GM19238 (cell line): ENCODE data around the gene JAG2.

ENCODE experiments used
- DNase-seq: peaks from one replicate; pipeline ENCODE4 v3.0.0; 2011; ENCODE audit warnings: low spot score; ENCODE audit not compliant: insufficient read length

JAG2 gene

DNA sequence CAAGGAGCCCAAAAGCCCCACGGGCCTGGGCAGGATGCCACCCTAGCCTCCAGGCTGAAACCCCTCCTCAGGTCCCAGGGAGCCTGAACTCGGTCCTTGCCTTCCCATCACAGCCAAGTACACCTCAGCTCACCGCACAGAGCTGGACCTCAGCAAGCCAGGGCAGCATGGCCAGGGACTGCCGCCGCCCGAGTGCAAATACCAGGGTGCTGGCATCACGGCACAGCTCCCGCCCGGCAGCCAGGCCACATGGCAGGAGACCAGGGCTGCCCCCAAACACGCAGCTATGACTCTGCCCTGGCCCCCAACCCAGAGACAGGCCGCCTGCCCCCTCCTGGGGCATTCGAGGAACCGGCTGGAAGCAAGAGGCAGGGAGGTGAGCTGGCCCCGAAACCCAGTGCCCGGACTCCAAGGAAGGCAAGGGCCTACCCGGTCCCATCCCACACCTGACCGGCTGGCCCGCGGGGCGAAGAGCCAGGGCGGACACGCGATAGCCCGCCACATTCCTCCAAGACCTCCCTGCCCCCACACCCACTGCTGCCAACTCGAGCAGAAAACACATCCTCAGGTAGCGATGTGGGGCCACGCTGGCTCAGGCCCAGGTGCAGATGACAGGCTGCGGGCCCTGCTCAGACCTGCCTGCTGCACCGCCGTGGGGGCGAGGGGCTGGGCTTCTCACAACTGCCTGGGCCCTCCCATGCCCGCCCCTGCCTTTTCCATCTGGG, 2.7 kb downstream of the JAG2 start:
- DNase-seq: no peak

GRCh38 chr14:105165134-105165704, 3.4 kb downstream of the JAG2 start:
- DNase-seq: no peak

GRCh38 chr14:105163040-105163742, 5.4 kb downstream of the JAG2 start:
- DNase-seq: no peak

- DNase-seq: no peak
Observed at GRCh38 chr14:105162669-105162979, 6.0 kb downstream of the JAG2 start.

- no peak for DNase-seq
Observed at GRCh38 chr14:105161964-105162668, 6.5 kb downstream of the JAG2 start.

DNA sequence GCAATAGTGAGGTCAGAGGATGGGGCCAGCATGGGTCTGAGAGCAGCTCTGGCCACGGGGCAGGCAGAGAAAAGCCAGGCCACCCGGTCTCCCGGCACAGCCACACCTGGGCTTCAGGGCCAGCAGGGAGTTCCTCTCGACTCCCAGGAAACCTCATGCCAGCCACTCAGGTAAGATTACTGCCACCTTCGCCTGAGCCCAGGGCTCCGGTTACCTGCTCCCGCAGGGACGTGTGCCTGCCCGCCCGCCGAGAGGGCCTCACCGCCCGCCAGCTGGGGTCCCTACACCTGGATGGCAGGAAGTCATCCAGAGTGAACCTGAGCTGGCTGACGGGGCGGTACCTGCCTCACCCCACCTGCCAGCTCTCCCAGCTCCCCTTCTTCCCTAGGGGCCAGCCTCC, 7.3 kb downstream of the JAG2 start:
- DNase-seq: no peak

- DNase-seq: no peak
Observed at GRCh38 chr14:105160776-105161175, 7.8 kb downstream of the JAG2 start.

- no peak for DNase-seq
Observed at GRCh38 chr14:105159344-105159743, 9.2 kb downstream of the JAG2 start.

GRCh38 chr14:105158794-105159193, 9.8 kb downstream of the JAG2 start:
- no peak for DNase-seq

- no peak for DNase-seq
Observed at GRCh38 chr14:105157872-105158271, 10.7 kb downstream of the JAG2 start.

- DNase-seq: no peak
Observed at GRCh38 chr14:105156414-105157375, 11.9 kb downstream of the JAG2 start.

- DNase-seq: no peak
Observed at GRCh38 chr14:105155681-105156413, 12.7 kb downstream of the JAG2 start.

GRCh38 chr14:105155071-105155651, 13.4 kb downstream of the JAG2 start:
- DNase-seq: no peak

DNA sequence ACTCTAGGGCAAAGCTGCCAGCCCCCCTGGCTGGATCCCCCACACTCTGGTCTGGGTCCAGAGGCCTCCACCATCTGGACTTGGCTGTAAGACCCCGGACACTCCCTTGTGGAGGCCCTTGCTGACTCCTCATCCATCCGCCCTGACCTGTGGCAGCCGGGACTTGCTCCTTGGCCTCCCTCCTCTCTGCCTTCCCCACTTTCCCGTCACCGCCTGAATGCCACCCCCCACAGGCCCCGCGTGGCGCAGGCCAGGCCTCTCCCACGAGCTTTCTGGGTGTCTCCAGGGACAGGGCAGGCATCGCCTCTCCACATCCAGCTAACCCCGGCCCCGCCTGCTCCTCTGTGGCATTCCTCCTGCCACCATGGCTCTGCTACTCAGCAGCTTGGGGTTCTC, 14.1 kb downstream of the JAG2 start:
- no peak for DNase-seq

GRCh38 chr14:105153739-105154475, 14.7 kb downstream of the JAG2 start:
- no peak for DNase-seq

DNA sequence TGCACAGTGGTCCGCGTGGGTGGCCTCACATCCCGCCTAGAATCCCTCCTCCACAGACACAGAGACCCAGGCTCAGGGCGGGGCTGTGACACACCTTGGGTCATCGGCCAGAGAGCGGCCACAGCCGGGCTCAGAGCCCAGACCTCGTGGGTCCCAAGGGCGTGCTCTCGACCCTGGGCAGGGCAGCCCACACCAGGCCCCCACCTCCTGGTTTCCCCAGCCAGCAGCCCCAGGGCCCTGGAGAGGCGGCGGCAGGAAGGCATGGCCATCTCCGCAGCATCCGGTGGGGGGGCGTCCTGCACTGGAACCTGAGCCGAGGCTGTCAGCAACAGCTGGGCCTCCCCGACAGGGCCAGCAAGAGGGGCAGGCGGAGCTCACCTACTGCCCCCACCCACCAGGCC, 15.2 kb downstream of the JAG2 start:
- no peak for DNase-seq

DNA sequence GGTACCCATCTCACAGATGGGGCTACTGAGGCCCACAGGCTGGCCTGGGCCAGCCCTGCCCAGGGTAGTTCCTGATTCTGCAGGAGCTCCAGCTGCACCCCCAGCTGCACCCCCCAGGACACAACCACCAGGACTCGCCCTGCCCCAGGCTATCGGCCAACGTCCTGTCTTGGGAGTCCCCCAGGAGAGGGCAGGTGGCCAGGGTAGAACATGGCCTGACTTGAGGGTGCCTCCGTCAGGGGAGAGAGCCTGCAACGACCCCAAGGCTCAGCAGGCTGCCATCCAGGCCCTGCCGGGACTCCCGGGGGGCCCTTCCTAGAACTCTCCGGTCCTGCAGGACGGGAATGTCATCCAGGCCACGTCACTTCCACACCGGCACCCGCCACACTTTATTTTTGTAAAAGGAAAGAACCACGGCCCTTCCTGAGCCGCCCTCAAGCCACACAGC, 15.8 kb downstream of the JAG2 start:
- no peak for DNase-seq

- DNase-seq: no peak
Observed at GRCh38 chr14:105151838-105152793, 16.5 kb downstream of the JAG2 start.
